Measurements from ENCODE around the gene DDX1.

Gene DDX1

DNA sequence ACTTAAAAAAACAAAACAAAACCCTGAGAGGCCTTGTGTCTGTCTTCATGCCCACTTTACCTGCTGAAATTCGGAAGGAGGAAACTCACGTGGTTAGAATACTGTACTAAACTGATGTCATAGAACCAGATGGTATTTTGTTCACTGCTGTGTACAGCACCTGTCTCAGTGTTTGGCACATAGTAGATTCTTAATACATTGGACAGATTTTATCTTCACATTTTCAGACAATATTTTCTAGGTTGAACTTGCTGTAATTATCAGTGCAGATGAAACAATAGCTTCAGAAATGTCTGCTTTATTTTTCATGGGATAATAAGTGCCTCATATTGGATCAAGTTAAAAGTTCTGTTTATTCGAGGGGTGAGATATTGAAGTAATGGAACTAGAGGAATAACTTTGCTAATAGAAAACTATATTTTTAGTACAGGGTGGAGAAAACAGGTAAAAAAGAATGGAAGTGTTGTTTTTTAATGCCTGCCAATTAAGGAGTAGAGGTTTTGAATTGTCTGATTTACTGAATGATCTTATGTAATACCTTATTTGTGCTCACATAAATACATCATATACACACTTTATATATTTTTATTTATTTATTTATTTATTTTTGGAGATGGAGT, 23.7 kb downstream of the DDX1 start:
- Histone ChIP-seq H3K18ac (ENCODE audit: low read depth in 1 of 2, low read length in 2 of 2) (no peak overlapping the region), H2AFZ (ENCODE audit: low read depth, low read length) (no peak overlapping the region), H2BK120ac (ENCODE audit: low read depth, low read length) (no peak overlapping the region), H2BK15ac (ENCODE audit: low read depth, poor library complexity, severe bottlenecking) (no peak overlapping the region), H2BK12ac (ENCODE audit: low read length in 2 of 2) (no peak overlapping the region), H3K4me1 (ENCODE audit: control insufficient read depth, insufficient read depth, low read depth, low read length) (no peaks in the 10 kb centered on the region), H3K4ac (ENCODE audit: low read depth in 1 of 2, low read length in 2 of 2) (no peak overlapping the region), H3K27ac (ENCODE audit: low read length, poor library complexity, severe bottlenecking) (no peak overlapping the region), H3K4me2 (ENCODE audit: low read length, poor library complexity, severe bottlenecking) (no peak overlapping the region), H3K14ac (ENCODE audit: low read length in 2 of 2) (no peak overlapping the region), H3K79me1 (replicated peaks; ENCODE audit: low read length, poor library complexity, severe bottlenecking) (peaks cover 22% of the 10 kb centered on the region), H3K27me3 (ENCODE audit: control insufficient read depth in 1 of 2, insufficient read depth in 1 of 2, low read length in 2 of 2) (no peaks in the 10 kb centered on the region), H2AK5ac (ENCODE audit: low read length, severe bottlenecking) (no peak overlapping the region), H3K23ac (ENCODE audit: low read length in 2 of 2) (no peak overlapping the region), H3K36me3 (ENCODE audit: control insufficient read depth in 1 of 2, insufficient read depth in 2 of 2, low read depth in 1 of 2, low read length in 2 of 2) (peaks cover 21 to 73% of the 10 kb centered on the region in 2 experiments), H4K8ac (ENCODE audit: low read length) (no peak overlapping the region), H2BK5ac (ENCODE audit: low read depth, low read length, poor library complexity, severe bottlenecking) (no peak overlapping the region), H3K9me3 (ENCODE audit: control insufficient read depth, low read length) (no peaks in the 10 kb centered on the region), H3K4me3 (ENCODE audit: insufficient read depth in 1 of 2, low read depth in 1 of 2, low read length in 2 of 2) (no peak overlapping the region), H3K9ac (ENCODE audit: low read length) (no peak overlapping the region), H4K91ac (ENCODE audit: low read length) (no peak overlapping the region)
- 100% methylated on average over 3 of the region's 3 CpGs for WGBS
- no peak for DNase-seq

DNA sequence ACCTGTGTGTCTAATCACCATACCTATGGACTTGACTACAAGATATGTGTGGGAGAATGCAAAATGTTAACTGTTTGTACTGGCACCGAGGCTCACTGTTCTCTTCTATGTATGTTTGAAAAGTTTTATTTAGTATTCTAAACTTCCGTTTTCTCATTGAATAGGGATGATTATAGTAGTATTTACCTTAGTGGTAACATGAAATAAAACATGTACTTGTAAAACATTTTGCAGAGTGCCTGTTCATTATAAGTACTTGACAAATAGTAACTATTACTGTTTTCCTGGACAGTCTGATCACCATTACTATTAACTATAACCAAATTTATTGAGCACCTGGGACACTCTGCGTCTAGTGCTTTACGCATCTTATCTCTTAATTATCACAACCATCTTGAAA, 24.8 kb downstream of the DDX1 start:
- Histone ChIP-seq H2BK15ac (ENCODE audit: low read depth, poor library complexity, severe bottlenecking) (no peak overlapping the region), H3K36me3 (ENCODE audit: control insufficient read depth in 1 of 2, insufficient read depth in 2 of 2, low read depth in 1 of 2, low read length in 2 of 2) (peaks cover 25 to 81% of the 10 kb centered on the region in 2 experiments), H3K4me2 (ENCODE audit: low read length, poor library complexity, severe bottlenecking) (no peak overlapping the region), H2BK120ac (ENCODE audit: low read depth, low read length) (no peak overlapping the region), H2BK12ac (ENCODE audit: low read length in 2 of 2) (no peak overlapping the region), H3K9ac (ENCODE audit: low read length) (no peak overlapping the region), H3K79me1 (replicated peaks; ENCODE audit: low read length, poor library complexity, severe bottlenecking) (peaks cover 24% of the 10 kb centered on the region), H3K27ac (ENCODE audit: low read length, poor library complexity, severe bottlenecking) (no peak overlapping the region), H2BK5ac (ENCODE audit: low read depth, low read length, poor library complexity, severe bottlenecking) (no peak overlapping the region), H3K14ac (ENCODE audit: low read length in 2 of 2) (no peak overlapping the region), H4K91ac (ENCODE audit: low read length) (no peak overlapping the region), H2AFZ (ENCODE audit: low read depth, low read length) (no peak overlapping the region), H3K4ac (ENCODE audit: low read depth in 1 of 2, low read length in 2 of 2) (no peak overlapping the region), H3K4me3 (ENCODE audit: insufficient read depth in 1 of 2, low read depth in 1 of 2, low read length in 2 of 2) (no peak overlapping the region), H3K4me1 (ENCODE audit: control insufficient read depth, insufficient read depth, low read depth, low read length) (no peaks in the 10 kb centered on the region), H2AK5ac (ENCODE audit: low read length, severe bottlenecking) (no peak overlapping the region), H3K9me3 (ENCODE audit: control insufficient read depth, low read length) (no peaks in the 10 kb centered on the region), H3K23ac (ENCODE audit: low read length in 2 of 2) (no peak overlapping the region), H3K27me3 (ENCODE audit: control insufficient read depth in 1 of 2, insufficient read depth in 1 of 2, low read length in 2 of 2) (no peaks in the 10 kb centered on the region), H4K8ac (ENCODE audit: low read length) (no peak overlapping the region), H3K18ac (ENCODE audit: low read depth in 1 of 2, low read length in 2 of 2) (no peak overlapping the region)
- DNase-seq, result no peak
- WGBS, result 100% methylated on average over 2 of the region's 4 CpGs

DNA sequence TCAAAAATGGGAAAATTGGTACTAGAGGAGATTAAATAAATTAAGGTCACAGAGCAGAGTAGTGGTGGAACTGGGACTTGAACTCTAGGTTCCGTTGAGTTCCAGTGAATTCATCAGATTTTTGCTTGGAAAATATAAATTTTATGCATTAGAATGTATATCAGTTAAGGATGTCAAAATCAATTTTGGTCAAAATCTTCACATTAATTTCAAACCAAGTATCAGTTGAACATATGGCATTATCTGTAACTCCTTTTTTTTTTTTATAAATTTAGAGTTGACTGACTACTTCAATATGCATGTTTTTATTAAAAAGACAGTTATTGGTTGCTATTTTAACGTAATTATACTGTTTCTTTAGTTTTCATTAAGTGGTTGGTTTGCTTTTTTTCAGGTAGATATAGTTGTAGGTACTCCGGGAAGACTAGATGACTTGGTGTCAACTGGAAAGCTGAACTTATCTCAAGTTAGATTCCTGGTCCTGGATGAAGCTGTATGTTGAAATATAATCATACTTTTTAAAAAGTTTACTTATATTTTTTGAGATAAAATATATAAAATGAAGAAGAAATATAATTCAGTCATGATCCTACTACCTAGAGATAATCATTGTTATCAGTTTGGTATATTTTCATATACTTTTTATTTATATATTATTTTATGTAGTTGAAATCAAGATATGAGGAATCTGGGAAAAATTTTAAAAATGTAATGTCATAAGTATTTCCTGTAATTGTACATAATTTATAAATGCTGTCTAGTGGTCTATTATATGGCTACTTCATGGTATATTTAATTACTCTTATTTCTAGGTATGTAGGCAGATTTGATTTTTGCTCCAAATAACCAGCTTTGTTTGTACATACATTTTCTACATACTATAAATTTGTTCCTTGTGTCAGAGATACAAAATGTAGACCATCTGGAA, 25.4 kb downstream of the DDX1 start:
- no peak overlapping the region for H3K14ac ChIP-seq (ENCODE audit: low read length in 2 of 2)
- no peak overlapping the region for H2BK12ac ChIP-seq (ENCODE audit: low read length in 2 of 2)
- DNase-seq, result no peak
- H3K4ac ChIP-seq (ENCODE audit: low read depth in 1 of 2, low read length in 2 of 2), result no peak overlapping the region
- no peak overlapping the region for H4K91ac ChIP-seq (ENCODE audit: low read length)
- no peak overlapping the region for H3K4me2 ChIP-seq (ENCODE audit: low read length, poor library complexity, severe bottlenecking)
- H2BK15ac ChIP-seq (ENCODE audit: low read depth, poor library complexity, severe bottlenecking), result no peak overlapping the region
- no peak overlapping the region for H3K23ac ChIP-seq (ENCODE audit: low read length in 2 of 2)
- H3K18ac ChIP-seq (ENCODE audit: low read depth in 1 of 2, low read length in 2 of 2), result no peak overlapping the region
- H3K9ac ChIP-seq (ENCODE audit: low read length), result no peak overlapping the region
- H2AFZ ChIP-seq (ENCODE audit: low read depth, low read length), result no peak overlapping the region
- no peaks in the 10 kb centered on the region for H3K9me3 ChIP-seq (ENCODE audit: control insufficient read depth, low read length)
- peaks cover 29 to 87% of the 10 kb centered on the region in 2 experiments for H3K36me3 ChIP-seq (ENCODE audit: control insufficient read depth in 1 of 2, insufficient read depth in 2 of 2, low read depth in 1 of 2, low read length in 2 of 2)
- H2AK5ac ChIP-seq (ENCODE audit: low read length, severe bottlenecking), result no peak overlapping the region
- no peaks in the 10 kb centered on the region for H3K4me1 ChIP-seq (ENCODE audit: control insufficient read depth, insufficient read depth, low read depth, low read length)
- no peaks in the 10 kb centered on the region for H3K27me3 ChIP-seq (ENCODE audit: control insufficient read depth in 1 of 2, insufficient read depth in 1 of 2, low read length in 2 of 2)
- no peak overlapping the region for H2BK120ac ChIP-seq (ENCODE audit: low read depth, low read length)
- no peak overlapping the region for H4K8ac ChIP-seq (ENCODE audit: low read length)
- no peak overlapping the region for H3K27ac ChIP-seq (ENCODE audit: low read length, poor library complexity, severe bottlenecking)
- no peak overlapping the region for H2BK5ac ChIP-seq (ENCODE audit: low read depth, low read length, poor library complexity, severe bottlenecking)
- whole genome bisulfite sequencing, result 100% methylated on average over 2 of the region's 3 CpGs
- no peak overlapping the region for H3K4me3 ChIP-seq (ENCODE audit: insufficient read depth in 1 of 2, low read depth in 1 of 2, low read length in 2 of 2)
- H3K79me1 ChIP-seq (replicated peaks; ENCODE audit: low read length, poor library complexity, severe bottlenecking), result peaks cover 26% of the 10 kb centered on the region

DNA sequence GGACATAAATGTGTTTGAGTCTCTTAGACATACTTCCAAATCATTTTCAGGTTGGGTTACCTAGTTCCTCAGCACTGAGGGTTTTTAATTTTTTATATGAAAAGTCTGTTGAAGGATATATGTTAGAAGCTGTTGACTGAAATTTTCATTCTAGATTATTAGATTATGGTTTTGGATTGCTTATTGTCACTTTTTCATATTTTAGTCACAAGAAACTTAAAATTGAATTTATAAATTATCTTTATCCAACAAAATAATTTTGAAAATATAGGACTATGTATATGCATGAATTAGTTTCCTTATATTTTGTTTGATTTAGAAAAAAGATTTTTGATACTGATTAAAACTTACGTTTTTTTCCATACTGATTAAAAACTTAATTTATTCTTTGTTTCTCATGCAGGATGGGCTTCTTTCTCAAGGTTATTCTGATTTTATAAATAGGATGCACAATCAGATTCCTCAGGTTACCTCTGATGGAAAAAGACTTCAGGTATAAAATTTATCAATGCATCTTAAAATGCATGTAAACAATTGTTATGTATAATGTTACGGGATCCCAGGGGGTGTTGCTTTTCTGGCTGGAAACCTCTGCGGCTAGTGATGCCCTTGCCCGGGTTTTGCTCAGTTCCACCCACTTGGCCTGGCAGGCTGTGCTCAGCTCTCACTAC, 26.2 kb downstream of the DDX1 start:
- Histone ChIP-seq H4K8ac (ENCODE audit: low read length) (no peak overlapping the region), H3K4me1 (ENCODE audit: control insufficient read depth, insufficient read depth, low read depth, low read length) (no peaks in the 10 kb centered on the region), H2AK5ac (ENCODE audit: low read length, severe bottlenecking) (no peak overlapping the region), H4K91ac (ENCODE audit: low read length) (no peak overlapping the region), H3K36me3 (ENCODE audit: control insufficient read depth in 1 of 2, insufficient read depth in 2 of 2, low read depth in 1 of 2, low read length in 2 of 2) (peaks cover 29 to 95% of the 10 kb centered on the region in 2 experiments), H3K4ac (ENCODE audit: low read depth in 1 of 2, low read length in 2 of 2) (no peak overlapping the region), H2BK120ac (ENCODE audit: low read depth, low read length) (no peak overlapping the region), H3K23ac (ENCODE audit: low read length in 2 of 2) (no peak overlapping the region), H3K27me3 (ENCODE audit: control insufficient read depth in 1 of 2, insufficient read depth in 1 of 2, low read length in 2 of 2) (no peaks in the 10 kb centered on the region), H3K4me3 (ENCODE audit: insufficient read depth in 1 of 2, low read depth in 1 of 2, low read length in 2 of 2) (no peak overlapping the region), H2AFZ (ENCODE audit: low read depth, low read length) (no peak overlapping the region), H2BK5ac (ENCODE audit: low read depth, low read length, poor library complexity, severe bottlenecking) (no peak overlapping the region), H3K14ac (ENCODE audit: low read length in 2 of 2) (peak overlapping the region in 1 of 2 experiments; percentile 21), H3K27ac (ENCODE audit: low read length, poor library complexity, severe bottlenecking) (no peak overlapping the region), H3K4me2 (ENCODE audit: low read length, poor library complexity, severe bottlenecking) (no peak overlapping the region), H3K9me3 (ENCODE audit: control insufficient read depth, low read length) (no peaks in the 10 kb centered on the region), H2BK12ac (ENCODE audit: low read length in 2 of 2) (no peak overlapping the region), H3K18ac (ENCODE audit: low read depth in 1 of 2, low read length in 2 of 2) (no peak overlapping the region), H3K9ac (ENCODE audit: low read length) (no peak overlapping the region), H2BK15ac (ENCODE audit: low read depth, poor library complexity, severe bottlenecking) (no peak overlapping the region), H3K79me1 (replicated peaks; ENCODE audit: low read length, poor library complexity, severe bottlenecking) (peaks cover 27% of the 10 kb centered on the region)
- 95% methylated on average over 3 of the region's 4 CpGs for WGBS
- no peak for DNase-seq
